Renal pelvis (tissue), 4 donors: ENCODE data around the gene HTT. TPM values are rescaled to one million over a fixed set of nuclear protein-coding genes. Genes with fewer than 3 reads are reported as not detected.

Experiments used
- DNase-seq: peaks from one replicate; pipeline ENCODE4 v3.0.0-alpha.2; 2013
- polyA plus RNA-seq, 3 donors: library from polyadenylated mRNA; unstranded; fragments of 120-200 nt; gene quantifications; one replicate each; pipeline ENCODE4 v1.2.1, GENCODE V29; 2013; ENCODE audit not compliant: insufficient read length in 3 of 3

Gene HTT
- polyA plus RNA-seq, 3 donors = 31.9 to 44.9 (median 38.7) TPM

DNA sequence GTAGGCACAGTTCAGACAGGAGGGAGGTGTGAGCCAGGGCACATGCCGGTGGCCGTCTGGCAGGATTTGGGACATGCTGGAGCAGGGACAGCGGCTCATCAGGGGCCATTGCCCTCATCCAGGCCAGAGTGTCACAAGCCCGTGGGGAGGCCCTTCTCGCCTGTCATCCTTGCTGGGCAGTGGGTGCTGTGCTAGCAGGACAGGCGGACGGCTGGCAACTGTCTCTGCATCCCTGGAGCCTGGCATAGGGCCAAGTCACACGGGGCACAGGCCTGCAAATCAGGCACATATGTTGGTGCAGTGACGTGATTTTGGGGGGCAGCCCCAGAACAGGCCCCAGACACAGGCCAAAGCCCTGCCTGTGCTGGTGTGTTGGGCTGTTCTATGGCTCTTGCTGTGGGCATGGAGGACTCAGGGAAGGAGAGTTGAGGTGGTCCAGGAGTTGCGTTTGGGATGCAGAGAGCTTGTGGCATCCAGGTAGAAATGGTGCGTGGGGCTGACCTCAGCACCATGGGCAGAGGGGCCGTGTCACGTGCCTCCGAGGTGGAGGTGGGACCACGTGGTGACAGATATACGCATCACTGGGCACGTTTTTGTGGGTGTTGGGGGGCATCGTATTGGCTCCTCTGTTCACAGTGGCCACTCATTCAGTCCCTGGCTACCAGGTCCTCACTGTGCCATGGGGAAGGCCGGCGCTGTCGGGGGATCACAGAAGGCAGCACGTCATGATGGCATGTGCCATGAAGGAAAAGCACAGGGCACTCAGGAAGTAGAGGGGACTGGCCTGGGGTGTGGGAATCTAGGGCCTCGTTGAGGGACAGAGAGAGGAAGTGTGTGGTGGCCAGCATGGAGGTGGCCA is 159.9 kb downstream of the HTT start:
- DNase-seq = no peak

DNA sequence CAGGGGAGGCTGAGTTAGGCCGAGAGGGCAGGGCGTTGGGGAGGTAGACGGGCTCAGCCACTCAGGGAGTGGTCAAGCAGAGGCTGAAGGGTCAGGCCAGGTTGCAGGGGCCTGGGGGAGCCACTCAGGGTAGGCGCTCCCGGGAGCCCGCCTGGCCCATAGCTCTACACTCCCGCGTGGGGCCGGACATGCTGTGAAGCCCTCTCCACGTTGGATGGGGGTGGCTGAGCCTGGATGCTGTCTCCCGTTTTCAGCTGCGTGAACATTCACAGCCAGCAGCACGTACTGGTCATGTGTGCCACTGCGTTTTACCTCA is 160.5 kb downstream of the HTT start:
- no peak for DNase-seq

DNA sequence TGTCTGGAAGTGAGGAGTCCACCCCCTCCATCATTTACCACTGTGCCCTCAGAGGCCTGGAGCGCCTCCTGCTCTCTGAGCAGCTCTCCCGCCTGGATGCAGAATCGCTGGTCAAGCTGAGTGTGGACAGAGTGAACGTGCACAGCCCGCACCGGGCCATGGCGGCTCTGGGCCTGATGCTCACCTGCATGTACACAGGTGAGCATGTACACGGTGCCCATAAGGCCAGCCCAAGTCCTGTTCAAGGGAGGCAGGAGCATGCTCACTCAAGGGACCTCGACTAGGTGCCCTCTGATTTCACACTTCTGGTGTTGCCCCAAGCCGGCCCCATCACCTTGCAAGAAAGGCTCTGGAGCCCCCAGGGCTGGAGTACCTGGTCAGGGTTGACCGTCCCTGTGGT is 161.1 kb downstream of the HTT start:
- no peak for DNase-seq

DNA sequence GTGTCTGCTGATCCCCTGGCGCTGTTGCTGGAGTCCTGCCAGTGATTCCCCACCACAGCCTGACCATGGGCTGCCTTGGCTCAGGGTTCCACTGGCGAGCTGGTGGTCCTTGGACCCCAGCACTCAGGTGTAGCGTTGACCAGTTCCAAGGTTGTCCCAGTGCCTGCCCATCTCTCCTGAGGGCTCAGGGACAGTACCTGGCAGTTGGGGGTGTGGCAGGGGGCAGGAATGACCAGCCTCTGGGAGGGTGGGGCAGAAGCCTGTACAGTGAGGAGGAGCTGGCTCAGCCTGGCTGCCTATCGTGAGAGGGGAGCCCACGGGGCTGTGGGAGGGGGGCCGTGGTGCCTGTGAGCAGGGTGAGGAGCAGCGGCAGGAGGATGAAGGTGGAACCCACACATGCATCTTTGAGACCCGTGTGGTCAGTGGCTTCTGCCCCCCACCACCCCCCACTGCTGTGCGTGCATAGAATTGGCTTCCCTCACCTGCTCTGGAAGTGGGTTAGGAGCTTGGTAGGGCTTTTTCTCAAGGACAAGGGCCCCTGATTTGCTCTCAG is 161.9 kb downstream of the HTT start:
- no peak for DNase-seq

DNA sequence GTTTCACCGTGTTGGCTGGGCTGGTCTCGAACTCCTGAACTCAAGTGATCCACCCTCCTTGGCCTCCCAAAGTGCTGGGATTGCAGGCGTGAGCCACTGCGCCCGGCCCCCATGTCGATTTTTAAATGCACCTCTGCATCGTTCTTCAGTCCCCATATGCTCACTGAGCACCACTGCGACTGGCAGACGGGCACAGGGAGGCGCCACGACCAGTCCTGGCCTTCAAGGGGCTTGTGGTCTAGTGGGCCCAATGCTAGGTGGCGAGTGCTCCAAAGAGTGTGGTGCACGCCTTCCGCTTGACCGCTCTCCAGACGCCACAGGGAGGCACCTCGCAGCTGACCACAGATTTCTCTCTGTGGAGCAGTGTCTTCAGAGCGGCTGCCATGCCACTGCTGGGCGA is 162.8 kb downstream of the HTT start:
- no peak for DNase-seq

DNA sequence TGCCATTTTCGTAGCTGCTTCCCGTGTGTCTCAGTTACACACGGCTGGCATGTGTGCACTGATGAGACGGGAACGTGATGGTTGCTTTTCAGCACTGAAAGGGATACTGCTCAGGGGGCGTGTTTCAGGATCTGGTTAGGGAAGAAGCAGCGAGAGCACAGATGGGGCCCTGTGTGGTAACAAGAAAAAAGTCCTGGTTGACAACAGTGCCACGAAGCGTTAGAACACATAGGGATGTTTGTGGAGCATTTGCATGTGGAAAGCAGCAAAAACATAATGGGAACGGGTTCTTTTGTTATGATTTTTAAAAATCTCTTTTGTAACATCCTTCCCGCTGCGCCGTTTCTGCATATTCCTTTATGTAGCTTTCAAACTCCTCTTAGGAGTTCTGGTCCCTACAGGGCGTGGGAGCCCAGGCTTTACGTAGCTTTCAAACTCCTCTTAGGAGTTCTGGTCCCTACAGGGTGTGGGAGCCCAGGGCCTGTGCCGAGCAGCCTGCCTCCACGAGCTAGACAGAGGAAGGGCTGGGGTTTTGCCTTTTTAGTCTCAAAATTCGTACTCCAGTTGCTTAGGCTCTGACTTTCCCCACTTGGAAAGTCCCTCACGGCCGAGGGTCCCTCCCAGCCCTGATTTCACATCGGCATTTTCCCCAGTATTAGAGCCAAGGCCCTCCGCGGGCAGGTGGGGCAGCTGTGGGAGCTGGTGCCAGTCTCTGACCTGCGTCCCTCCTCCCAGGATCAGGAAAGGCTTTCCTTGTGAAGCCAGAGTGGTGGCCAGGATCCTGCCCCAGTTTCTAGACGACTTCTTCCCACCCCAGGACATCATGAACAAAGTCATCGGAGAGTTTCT is 163.5 kb downstream of the HTT start:
- no peak for DNase-seq

DNA sequence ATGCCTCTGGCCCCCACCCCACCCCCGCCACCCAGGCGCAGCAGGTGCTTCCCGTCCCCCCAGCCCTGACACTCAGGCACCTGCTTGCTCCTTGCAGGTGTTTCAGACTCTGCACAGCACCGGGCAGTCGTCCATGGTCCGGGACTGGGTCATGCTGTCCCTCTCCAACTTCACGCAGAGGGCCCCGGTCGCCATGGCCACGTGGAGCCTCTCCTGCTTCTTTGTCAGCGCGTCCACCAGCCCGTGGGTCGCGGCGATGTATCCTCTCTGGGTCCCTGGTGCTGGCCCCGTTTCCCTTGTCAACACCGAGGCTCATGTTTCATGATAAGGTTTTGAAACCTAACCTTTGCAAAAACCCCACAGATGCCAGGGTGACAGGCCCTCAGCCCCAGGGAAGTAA is 164.2 kb downstream of the HTT start:
- DNase-seq = no peak

DNA sequence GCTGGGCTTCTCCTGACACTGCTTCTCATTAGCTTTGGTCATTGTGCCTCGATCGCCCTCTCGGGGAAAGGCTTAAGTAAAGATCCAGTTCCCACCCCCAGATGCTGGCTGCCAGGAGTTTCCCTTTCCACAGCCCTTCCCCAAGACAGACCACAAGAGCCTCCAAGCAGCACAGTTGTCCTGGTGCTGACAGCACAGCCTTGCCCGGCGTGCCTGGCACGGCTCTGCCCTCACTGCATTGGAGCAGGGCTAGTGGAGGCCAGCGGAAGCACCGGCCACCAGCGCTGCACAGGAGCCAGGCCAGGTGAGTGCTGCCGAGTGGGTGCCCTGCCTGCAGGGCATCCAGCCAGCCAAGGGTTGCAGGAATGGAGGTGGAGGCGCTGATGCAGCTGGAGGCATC is 164.8 kb downstream of the HTT start:
- no peak for DNase-seq

DNA sequence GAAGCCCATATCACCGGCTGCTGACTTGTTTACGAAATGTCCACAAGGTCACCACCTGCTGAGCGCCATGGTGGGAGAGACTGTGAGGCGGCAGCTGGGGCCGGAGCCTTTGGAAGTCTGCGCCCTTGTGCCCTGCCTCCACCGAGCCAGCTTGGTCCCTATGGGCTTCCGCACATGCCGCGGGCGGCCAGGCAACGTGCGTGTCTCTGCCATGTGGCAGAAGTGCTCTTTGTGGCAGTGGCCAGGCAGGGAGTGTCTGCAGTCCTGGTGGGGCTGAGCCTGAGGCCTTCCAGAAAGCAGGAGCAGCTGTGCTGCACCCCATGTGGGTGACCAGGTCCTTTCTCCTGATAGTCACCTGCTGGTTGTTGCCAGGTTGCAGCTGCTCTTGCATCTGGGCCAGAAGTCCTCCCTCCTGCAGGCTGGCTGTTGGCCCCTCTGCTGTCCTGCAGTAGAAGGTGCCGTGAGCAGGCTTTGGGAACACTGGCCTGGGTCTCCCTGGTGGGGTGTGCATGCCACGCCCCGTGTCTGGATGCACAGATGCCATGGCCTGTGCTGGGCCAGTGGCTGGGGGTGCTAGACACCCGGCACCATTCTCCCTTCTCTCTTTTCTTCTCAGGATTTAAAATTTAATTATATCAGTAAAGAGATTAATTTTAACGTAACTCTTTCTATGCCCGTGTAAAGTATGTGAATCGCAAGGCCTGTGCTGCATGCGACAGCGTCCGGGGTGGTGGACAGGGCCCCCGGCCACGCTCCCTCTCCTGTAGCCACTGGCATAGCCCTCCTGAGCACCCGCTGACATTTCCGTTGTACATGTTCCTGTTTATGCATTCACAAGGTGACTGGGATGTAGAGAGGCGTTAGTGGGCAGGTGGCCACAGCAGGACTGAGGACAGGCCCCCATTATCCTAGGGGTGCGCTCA is 165.8 kb downstream of the HTT start:
- DNase-seq = no peak

DNA sequence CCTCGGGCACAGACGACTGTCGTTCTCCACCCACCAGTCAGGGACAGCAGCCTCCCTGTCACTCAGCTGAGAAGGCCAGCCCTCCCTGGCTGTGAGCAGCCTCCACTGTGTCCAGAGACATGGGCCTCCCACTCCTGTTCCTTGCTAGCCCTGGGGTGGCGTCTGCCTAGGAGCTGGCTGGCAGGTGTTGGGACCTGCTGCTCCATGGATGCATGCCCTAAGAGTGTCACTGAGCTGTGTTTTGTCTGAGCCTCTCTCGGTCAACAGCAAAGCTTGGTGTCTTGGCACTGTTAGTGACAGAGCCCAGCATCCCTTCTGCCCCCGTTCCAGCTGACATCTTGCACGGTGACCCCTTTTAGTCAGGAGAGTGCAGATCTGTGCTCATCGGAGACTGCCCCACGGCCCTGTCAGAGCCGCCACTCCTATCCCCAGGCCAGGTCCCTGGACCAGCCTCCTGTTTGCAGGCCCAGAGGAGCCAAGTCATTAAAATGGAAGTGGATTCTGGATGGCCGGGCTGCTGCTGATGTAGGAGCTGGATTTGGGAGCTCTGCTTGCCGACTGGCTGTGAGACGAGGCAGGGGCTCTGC is 166.5 kb downstream of the HTT start:
- DNase-seq = no peak

DNA sequence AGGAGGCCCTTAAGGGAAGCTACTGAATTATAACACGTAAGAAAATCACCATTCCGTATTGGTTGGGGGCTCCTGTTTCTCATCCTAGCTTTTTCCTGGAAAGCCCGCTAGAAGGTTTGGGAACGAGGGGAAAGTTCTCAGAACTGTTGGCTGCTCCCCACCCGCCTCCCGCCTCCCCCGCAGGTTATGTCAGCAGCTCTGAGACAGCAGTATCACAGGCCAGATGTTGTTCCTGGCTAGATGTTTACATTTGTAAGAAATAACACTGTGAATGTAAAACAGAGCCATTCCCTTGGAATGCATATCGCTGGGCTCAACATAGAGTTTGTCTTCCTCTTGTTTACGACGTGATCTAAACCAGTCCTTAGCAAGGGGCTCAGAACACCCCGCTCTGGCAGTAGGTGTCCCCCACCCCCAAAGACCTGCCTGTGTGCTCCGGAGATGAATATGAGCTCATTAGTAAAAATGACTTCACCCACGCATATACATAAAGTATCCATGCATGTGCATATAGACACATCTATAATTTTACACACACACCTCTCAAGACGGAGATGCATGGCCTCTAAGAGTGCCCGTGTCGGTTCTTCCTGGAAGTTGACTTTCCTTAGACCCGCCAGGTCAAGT is 167.5 kb downstream of the HTT start:
- DNase-seq = peak; percentile 84

DNA sequence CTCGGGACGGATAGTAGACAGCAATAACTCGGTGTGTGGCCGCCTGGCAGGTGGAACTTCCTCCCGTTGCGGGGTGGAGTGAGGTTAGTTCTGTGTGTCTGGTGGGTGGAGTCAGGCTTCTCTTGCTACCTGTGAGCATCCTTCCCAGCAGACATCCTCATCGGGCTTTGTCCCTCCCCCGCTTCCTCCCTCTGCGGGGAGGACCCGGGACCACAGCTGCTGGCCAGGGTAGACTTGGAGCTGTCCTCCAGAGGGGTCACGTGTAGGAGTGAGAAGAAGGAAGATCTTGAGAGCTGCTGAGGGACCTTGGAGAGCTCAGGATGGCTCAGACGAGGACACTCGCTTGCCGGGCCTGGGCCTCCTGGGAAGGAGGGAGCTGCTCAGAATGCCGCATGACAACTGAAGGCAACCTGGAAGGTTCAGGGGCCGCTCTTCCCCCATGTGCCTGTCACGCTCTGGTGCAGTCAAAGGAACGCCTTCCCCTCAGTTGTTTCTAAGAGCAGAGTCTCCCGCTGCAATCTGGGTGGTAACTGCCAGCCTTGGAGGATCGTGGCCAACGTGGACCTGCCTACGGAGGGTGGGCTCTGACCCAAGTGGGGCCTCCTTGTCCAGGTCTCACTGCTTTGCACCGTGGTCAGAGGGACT is 168.8 kb downstream of the HTT start:
- peak; percentile 37 for DNase-seq

DNA sequence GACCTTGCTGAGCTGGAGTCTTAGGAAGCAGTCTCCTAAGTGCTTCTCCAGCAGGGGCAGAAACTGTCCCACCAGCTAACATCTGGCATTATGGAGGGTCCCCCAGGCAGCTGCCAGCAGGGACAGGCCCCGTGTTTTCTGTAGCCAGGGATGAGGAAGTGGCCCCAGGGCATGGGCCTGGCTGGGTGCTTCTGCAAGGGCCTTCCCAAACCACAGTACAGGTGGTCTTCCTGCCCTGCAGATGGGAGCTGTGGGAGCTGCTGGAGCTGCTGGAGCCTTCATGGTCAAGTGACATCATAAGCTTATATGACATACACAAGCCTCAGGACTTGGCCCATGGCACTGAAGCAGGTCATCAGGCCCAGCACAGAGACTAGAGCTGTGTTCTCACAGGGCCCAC is 169.5 kb downstream of the HTT start:
- DNase-seq = no peak

DNA sequence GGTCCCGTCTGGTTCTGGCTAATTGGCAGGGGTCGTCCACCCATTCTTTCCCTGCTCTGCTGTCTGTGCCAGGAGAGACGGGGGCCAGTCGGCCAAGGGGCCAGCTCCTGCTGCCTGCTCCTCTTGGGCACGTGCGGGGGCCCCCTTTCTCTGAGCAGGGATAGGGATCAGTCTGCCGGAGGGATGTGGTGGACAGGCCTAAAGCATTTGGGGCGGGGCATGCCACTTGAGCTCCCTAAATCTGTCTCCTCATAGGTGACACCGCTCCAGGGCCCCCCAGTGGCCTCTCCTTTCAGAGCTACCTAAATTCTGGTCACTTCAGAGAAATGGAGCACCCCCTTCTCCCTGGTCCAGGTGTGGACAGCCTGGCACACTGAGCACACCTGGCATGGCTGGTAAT is 170.3 kb downstream of the HTT start:
- no peak for DNase-seq

DNA sequence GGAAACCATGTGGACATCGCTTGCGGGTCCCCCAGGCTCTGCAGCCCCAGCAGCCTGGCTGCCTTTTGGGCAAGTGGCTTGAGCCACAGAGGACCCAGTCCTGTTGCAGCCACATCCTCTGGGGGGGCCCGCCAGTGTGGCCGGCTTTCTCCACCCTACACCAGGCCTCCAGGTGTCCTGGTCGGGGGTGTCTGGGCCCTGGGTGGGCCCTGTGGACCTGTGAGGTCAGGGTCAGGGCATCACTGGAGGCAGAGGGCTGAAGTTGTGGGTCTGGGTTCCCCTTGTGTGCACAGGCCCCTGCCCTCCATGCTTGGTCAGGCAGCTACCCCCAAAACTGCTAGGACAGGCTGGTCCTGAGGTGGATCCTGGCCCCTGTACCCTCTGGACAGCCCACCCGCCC is 171.2 kb downstream of the HTT start:
- DNase-seq = no peak

DNA sequence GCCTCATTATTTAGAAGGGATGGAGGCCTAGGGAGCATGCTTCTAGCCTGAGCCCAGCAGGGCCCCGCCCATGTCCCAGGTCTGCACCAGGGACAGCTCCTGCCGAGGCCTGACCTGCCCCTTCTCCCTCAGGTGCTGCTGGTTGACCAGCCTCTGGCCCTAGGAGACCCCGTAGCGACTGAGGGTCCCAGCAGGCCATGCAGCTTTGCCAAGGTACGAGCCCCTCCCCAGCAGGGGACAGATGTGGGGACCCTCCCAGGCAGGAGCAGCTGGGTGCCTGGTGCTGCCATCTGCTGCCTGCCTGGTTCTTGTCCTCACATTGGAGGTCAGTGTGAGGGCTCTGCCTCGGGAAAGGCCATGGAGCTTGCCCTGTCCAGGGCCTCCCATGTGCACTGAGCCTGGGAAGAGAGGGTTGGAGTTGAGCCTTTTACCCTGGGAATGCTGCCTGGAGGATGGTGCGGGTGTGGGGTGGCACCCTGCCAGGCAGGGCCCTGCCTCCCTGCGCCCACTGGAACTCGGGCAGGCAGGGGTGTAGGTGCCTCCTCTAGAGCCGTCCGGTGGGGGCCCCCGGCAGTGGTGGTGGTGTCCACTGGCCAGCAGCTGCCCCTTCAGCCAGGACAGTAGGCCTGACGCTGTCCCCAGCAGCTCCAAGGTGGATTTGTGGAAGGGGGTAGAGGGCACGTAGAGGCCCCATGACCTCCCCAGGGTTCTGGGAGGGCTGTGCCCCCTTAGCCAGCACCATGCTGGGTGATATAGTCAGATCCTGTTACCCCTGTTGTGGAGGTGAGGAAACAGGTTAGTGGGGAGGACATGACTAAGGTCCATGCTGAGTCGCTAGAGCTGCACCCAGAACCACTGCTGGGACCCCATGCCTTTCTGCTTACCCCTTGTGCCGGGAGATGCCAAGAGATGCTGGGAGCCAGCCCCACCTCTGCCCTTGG is 172.2 kb downstream of the HTT start:
- DNase-seq = no peak

DNA sequence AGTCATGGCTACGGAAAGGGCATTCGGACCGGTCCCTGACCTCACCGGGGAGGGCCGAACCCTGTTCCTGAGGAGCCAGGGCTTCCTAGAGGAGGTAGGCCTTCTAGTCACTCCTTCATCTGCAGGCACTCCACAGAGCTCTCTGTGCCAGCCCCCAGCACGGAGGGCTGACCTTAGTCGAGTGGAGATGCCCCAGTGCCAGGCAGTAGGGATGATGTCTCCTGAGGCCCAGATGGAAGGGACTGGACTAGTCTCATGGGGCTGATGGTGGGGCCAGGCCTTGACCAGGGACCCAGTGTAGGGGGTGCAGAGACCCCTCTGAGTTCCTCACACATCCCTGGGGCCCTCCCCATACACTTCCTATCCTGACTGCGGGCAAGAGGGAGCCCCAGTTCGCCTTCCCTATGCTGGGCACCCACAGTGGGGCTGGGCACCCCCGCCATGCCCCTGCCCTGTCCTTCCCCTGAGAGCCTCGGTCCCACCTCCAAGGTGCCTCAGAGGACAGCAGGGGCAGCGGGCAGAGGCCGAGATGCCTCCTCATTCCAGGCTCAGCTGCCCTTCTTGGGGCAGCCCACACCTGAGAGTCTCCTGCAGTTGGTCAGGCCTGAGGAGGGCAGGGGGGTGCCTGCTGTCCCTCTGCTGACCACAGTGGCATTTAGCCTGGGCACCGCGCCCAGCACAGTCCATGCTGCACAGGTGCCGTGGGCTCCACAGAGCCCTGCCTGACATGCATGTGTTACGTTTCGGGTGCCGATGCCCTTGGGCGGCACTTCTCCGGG is 173.1 kb downstream of the HTT start:
- DNase-seq = no peak

DNA sequence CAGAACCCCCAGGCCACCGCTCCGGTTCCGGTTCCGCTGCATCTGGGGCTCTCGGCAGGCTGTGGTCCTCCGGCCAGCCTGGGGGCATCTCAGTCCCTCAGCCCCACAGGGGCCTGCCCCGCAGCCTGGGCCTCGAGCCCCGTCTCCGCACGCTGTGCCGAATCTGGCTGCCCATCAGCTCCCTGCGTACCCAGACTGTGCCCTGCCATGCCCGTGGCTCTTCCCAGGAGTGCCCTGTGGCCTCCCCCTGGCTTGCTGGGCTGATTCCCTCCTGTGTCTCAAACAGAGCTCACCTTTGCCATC is 173.6 kb downstream of the HTT start:
- DNase-seq = no peak
